ENCODE data around the gene NCR2.

GRCh38 chr6:41334482-41335040 is 847 bp upstream of the NCR2 start:
- TF ChIP-seq CREB5 (CRISPR knock-in tag; IDR thresholded peaks at IDR 0.05; ENCODE audit: low read depth): no peak
- TF ChIP-seq ESRRG (CRISPR knock-in tag; IDR thresholded peaks at IDR 0.05): no peak
- no peak for TF ChIP-seq RARB (CRISPR knock-in tag; IDR thresholded peaks at IDR 0.05)
- no peak for TF ChIP-seq PATZ1 (CRISPR knock-in tag; IDR thresholded peaks at IDR 0.05; ENCODE audit: borderline replicate concordance)
- no peak for TF ChIP-seq ZFP30 (CRISPR knock-in tag; IDR thresholded peaks at IDR 0.05)
- TF ChIP-seq BACH2 (CRISPR knock-in tag; IDR thresholded peaks at IDR 0.05; ENCODE audit: borderline replicate concordance): no peak
